Measurements from ENCODE around the gene USP24. TPM values are rescaled to one million over a fixed set of nuclear protein-coding genes. Genes with fewer than 3 reads are reported as not detected.

The USP24 gene
- 71.8 TPM for total RNA-seq

DNA sequence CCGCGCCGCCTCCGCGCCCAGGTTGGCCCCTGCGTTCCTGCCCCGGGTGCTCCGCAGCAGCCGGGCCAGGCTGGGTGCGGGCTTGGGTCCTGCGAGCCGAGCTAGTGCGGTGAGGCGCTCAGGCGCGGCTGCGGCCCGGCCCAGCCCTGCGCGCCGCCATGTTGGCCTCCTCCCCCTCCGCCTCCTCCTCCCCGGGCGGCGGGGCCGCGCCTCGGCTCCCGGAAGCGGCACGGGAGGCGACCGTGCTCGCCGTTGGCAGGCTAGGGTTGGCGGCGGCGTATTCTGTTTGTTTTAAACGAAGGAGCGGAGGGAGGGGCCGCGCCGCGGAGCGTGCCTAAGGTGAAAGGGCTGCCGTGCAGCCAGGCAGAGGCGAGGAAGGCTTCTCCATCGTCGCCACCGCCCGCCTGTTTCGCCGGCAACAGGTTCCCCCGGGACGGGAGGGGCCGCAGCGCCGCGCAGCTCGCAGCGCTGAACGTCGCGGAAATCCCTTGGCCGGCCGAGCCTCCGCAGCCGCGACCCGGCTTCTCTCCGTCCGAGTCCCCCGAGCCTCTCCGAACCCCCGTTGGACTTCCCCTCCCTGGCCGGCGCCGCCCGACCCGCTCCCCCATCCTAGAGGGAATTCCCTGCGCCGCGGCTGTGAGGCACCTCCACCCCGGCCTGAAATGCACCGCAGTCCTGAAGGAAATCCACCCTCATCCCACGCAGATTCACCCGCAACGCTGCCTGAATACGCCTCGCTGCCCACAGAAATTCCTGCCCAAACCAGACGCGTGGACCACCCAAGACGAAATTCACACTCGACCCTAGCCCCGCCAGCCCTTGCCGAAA lies at the start of gene USP24:
Gene USP24, minus strand, starts transcription at position 171 of the 828 bp plus-strand sequence. CDS start 251 bp downstream, outside the sequence.

GRCh38 chr1:55039342-55040082 lies 175.7 kb downstream of the USP24 start, which contains the start of gene PCSK9:
Gene PCSK9 (plus strand): TSS chr1:55039548. CDS start chr1:55039838, 290 bp downstream.

Small RNA genes within 50 kb of the gene (small RNA-seq; reads per million reads assigned to genes)
- gene MIR4422 (ENCODE audit: low replicate concordance), result not detected

Other genes starting within 250 kb of the USP24 start
- 3.0 TPM for gene TMEM61, start 234.7 kb downstream of the USP24 start, total RNA-seq
- 3.7 TPM for gene BSND, start 216.4 kb downstream of the USP24 start, total RNA-seq
- 2.2 TPM for gene PCSK9, start 175.8 kb downstream of the USP24 start, total RNA-seq